HG03575 (cell line): ENCODE data around the gene OR6Q1.
"Not testable (repeated sequence)": the region's sequence is repeated elsewhere in the genome, so short reads cannot be mapped to it uniquely, and the experiment has no call there.

Experiments
- ATAC-seq: cut with Tn5 transposase; IDR thresholded peaks from one replicate; pipeline ENCODE4 v1.9.1; 2021; ENCODE audit not compliant: unreplicated experiment, insufficient number of reproducible peaks, low FRiP score; ENCODE audit errors: extremely low read depth

Gene OR6Q1

GRCh38 chr11:58030653-58031052 lies at the start of gene OR6Q1:
Gene OR6Q1 (plus strand): TSS chr11:58030953. CDS start chr11:58030953, 0 bp downstream.
- no peak for ATAC-seq

- no peak for ATAC-seq
These were observed 49.2 kb upstream of the OR6Q1 start for GRCh38 chr11:57981536-57981935.

GRCh38 chr11:57982776-57983175 lies 48.0 kb upstream of the OR6Q1 start:
- no peak for ATAC-seq

GRCh38 chr11:57983191-57983590 lies 47.6 kb upstream of the OR6Q1 start:
- ATAC-seq, result no peak

GRCh38 chr11:57999523-57999922 lies 31.2 kb upstream of the OR6Q1 start:
- not testable (repeated sequence) for ATAC-seq

- ATAC-seq, result not testable (repeated sequence)
These were observed 30.7 kb upstream of the OR6Q1 start for GRCh38 chr11:58000021-58000420.

GRCh38 chr11:58000699-58001098 lies 30.1 kb upstream of the OR6Q1 start:
- ATAC-seq, result no peak

- no peak for ATAC-seq
These were observed 27.7 kb upstream of the OR6Q1 start for GRCh38 chr11:58003036-58003435.

- no peak for ATAC-seq
These were observed 27.2 kb upstream of the OR6Q1 start for GRCh38 chr11:58003591-58003990.

- ATAC-seq, result no peak
These were observed 26.1 kb upstream of the OR6Q1 start for GRCh38 chr11:58004664-58005063.

- ATAC-seq, result no peak
These were observed 23.8 kb upstream of the OR6Q1 start for GRCh38 chr11:58006940-58007339.

GRCh38 chr11:58011771-58012170 lies 19.0 kb upstream of the OR6Q1 start:
- ATAC-seq, result no peak

- ATAC-seq, result no peak
These were observed 7.3 kb upstream of the OR6Q1 start, which contains the start of gene OR9Q1 for GRCh38 chr11:58023435-58023931. Gene OR9Q1 (plus strand): TSS chr11:58023881. CDS start chr11:58179445, 155,564 bp downstream.

- no peak for ATAC-seq
These were observed 6.1 kb upstream of the OR6Q1 start for GRCh38 chr11:58024601-58025091.

- no peak for ATAC-seq
These were observed 3.4 kb upstream of the OR6Q1 start for GRCh38 chr11:58027341-58027740.

GRCh38 chr11:58028687-58029411 lies 1.9 kb upstream of the OR6Q1 start:
- no peak for ATAC-seq

- ATAC-seq, result no peak
These were observed 3.7 kb downstream of the OR6Q1 start for GRCh38 chr11:58034471-58034870.

- no peak for ATAC-seq
These were observed 8.8 kb downstream of the OR6Q1 start for GRCh38 chr11:58039589-58039988.

- ATAC-seq, result no peak
These were observed 12.6 kb downstream of the OR6Q1 start for GRCh38 chr11:58043379-58043778.

- ATAC-seq, result no peak
These were observed 15.5 kb downstream of the OR6Q1 start for GRCh38 chr11:58046231-58046630.

GRCh38 chr11:58047818-58048217 lies 17.1 kb downstream of the OR6Q1 start:
- ATAC-seq, result no peak
